Activated CD4-positive, alpha-beta T cell treated with anti-CD3 and anti-CD28 coated beads for 4 hours (primary cell): Measurements from ENCODE around the gene OR6S1.
"Not testable (repeated sequence)": the region's sequence is repeated elsewhere in the genome, so short reads cannot be mapped to it uniquely, and the experiment has no call there.

ENCODE experiments used
- DNase-seq, 2 donors: peaks; one replicate each; pipeline ENCODE4 v3.0.0-alpha.2; 2020

Gene OR6S1

GRCh38 chr14:20608383-20609110 is 32.9 kb downstream of the OR6S1 start:
- no peak for DNase-seq

GRCh38 chr14:20607617-20608016 is 33.9 kb downstream of the OR6S1 start:
- no peak for DNase-seq

GRCh38 chr14:20606902-20607242 is 34.6 kb downstream of the OR6S1 start:
- no peak for DNase-seq

GRCh38 chr14:20606190-20606901 is 35.1 kb downstream of the OR6S1 start:
- DNase-seq = no peak

GRCh38 chr14:20603813-20604690 is 37.4 kb downstream of the OR6S1 start:
- no peak for DNase-seq

GRCh38 chr14:20602583-20602982 is 38.9 kb downstream of the OR6S1 start:
- DNase-seq = no peak

- no peak for DNase-seq
These were observed 40.0 kb downstream of the OR6S1 start for GRCh38 chr14:20601522-20601921.

GRCh38 chr14:20597108-20597507 is 44.4 kb downstream of the OR6S1 start:
- DNase-seq = no peak

GRCh38 chr14:20595726-20596125 is 45.8 kb downstream of the OR6S1 start:
- not testable (repeated sequence) for DNase-seq

- no peak for DNase-seq
These were observed 48.9 kb downstream of the OR6S1 start for GRCh38 chr14:20592574-20592973.

GRCh38 chr14:20591235-20591634 is 50.3 kb downstream of the OR6S1 start, which contains the start of gene RNASE12:
RNASE12 (minus strand) TSS chr14:20591376; CDS start chr14:20590723, 653 bp downstream.
- no peak for DNase-seq
